GM12872 (cell line): ENCODE data around the gene CNTNAP5.

ENCODE experiments used
- TF ChIP-seq, protein P1 (sequence below): IDR thresholded peaks from 3 replicates; pipeline ENCODE4 v1.5.1; 2011; ENCODE audit warnings: low read depth, mild to moderate bottlenecking, low read length, moderate library complexity; ENCODE audit not compliant: insufficient read depth

The CNTNAP5 gene

DNA sequence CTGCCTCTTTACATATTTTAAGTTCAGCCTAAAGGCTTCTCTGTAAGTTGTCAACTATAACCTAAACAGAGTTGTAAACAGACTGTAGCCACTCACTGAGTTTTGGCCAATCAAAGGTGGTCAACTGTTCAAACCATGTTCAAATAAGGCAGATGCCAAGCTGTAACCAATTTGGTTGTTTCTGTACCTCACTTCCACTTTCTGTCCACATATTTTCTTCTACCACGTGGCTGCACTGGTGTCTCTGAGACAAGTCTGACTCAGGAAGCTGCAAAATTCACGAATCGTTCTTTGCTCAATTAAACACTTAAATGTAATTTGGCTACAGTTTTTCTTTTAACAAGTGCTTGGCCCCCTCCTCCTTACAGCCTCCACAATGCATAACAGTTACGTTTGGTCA is 555.2 kb downstream of the CNTNAP5 start:
- TF ChIP-seq, protein P1, sequence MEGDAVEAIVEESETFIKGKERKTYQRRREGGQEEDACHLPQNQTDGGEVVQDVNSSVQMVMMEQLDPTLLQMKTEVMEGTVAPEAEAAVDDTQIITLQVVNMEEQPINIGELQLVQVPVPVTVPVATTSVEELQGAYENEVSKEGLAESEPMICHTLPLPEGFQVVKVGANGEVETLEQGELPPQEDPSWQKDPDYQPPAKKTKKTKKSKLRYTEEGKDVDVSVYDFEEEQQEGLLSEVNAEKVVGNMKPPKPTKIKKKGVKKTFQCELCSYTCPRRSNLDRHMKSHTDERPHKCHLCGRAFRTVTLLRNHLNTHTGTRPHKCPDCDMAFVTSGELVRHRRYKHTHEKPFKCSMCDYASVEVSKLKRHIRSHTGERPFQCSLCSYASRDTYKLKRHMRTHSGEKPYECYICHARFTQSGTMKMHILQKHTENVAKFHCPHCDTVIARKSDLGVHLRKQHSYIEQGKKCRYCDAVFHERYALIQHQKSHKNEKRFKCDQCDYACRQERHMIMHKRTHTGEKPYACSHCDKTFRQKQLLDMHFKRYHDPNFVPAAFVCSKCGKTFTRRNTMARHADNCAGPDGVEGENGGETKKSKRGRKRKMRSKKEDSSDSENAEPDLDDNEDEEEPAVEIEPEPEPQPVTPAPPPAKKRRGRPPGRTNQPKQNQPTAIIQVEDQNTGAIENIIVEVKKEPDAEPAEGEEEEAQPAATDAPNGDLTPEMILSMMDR: no peak

DNA sequence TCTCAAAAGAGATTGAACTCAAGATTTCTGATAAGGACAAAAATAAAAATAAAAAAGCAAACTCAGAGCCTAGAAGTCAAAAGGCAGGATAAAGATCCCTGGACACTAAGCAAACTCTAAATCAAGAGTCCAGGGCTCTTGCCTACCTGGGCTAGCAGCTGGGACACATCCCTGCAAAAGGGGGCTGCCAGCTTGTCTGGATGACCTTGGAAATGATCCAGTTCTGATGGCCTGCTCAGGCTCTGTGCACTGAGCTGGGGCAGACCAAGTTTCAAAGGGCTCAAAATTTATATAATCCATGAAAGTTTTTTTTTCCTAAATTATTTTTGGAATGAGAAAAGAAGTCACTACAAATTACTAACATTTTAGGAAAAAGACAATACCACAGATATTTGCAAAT is 557.3 kb downstream of the CNTNAP5 start:
- TF ChIP-seq, protein P1: no peak

DNA sequence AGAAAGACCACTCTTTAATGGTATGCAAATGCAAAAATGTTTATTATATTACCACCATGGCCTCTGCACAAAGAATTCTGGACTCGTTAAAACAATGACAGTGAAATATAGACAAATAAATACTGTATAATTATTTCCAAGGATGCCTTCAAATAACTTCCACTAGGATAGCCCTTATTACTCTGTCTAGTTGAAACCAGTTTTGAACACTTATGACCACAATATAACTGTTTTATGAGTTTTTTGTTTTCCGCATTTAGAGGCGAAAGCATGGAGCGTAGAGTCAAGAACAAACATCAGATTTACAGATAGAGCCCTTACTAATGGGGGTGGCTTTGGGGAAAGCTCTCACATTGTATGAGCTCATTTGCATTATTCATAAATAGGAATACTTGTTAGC is 559.5 kb downstream of the CNTNAP5 start:
- TF ChIP-seq, protein P1: no peak

DNA sequence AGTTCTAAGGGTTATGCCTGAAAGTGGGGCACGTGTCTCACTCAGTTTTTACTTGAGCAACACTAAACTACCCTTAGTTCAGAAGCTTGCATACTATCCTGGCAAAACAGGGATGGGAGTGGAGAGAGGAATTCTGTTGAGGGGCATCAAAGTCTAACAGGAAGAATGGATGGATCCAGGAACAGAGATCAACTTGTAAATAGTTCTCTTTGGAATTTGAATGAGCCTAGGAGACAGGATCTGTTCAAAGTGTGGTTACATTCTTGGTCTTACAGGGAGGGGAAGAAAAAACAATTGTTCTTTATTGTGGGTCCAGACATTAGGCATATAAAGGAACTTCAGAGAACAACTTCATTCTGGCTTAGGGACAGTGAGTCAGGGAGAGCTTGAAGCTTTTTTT is 560.2 kb downstream of the CNTNAP5 start:
- TF ChIP-seq, protein P1: no peak

DNA sequence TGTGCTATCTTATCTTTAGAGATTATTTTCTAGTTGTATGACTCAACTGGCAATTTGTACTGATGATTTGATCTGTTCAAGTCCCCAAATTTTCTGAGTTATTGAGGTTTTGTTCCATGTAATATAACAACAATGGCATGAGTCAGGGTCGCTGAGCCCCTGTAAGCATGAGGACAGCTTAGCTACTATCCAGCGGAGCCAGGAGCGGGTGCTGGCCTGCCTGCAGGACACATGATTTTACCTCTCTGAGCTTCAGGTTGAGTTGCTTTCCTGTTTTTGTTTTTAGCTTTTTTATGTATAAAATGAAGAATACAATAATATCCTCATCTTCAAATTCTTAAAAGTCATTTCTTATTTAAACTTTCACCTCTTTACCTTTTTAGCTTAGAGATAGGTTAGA is 561.1 kb downstream of the CNTNAP5 start:
- TF ChIP-seq, protein P1: no peak

DNA sequence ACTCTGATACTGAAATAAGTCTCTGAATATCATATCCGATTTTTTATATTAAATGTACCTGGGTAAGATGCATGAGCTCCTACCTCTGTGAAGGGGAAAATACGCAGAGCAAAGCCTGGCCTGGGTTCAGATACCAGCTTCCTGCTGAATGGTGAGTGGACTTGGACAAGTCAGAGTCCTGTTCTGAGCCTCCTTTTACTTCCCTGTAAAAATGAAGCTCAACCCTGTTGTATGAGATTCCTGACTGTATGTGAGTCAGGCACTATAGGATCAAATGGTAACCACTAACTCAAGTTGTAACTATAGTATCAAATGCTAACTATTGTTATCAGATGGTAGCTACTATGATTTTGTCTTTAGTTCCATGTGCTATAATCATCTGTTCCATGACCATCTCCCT is 561.7 kb downstream of the CNTNAP5 start:
- TF ChIP-seq, protein P1: no peak

GRCh38 chr2:124589971-124590370 is 564.9 kb downstream of the CNTNAP5 start:
- TF ChIP-seq, protein P1: no peak

DNA sequence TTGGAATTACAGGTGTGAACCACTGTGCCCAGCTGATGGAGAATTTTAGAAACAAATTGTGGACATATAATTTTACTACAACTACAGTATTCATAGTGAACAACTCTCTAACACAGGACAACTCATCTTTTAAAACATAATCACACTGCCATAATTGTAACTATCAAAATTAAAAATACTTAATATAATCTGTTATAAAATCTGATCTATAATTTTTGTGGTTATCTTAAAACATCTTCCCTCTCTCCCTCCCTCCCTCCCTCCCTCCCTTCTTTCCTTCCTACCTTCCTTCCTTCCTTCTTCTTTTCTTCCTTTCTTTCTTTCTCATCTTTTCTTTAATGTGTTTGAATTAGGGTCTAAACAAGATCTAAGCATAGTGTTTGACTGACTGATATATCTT is 577.7 kb downstream of the CNTNAP5 start:
- TF ChIP-seq, protein P1: no peak
